Measurements from ENCODE around the gene NALF2.

The NALF2 gene

DNA sequence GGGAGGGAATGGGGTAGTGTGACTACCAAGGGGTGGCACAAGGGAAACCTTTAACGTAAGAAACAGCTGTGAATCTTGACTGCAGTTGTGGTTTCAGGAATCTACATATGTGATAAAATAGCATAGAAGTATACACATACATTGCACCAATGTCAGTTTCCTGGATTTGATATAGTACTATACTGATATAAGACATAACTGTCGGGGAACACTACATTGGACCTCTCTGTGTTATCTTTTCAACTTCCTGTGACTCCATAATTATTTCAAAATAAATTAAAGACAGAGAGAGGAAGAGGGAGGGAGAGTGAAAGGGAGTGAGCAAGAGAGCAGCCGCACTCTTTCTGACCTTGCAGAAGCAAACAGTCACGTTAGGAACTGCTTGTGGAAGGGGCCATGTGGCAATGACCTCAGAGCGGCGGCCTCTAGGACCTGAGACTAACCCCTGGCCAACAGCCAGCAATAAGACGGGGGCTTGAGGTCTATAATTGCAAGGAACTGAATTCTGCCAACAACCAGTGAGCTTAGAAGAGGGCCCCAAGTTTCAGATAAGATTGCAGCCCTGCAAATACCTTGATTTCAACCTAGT, 47.4 kb downstream of the NALF2 start:
- no peak for DNase-seq (ENCODE audit: low spot score in 2 of 2)
- H3K9me3 Mint-ChIP-seq: no peaks in the 10 kb centered on the region
- H3K4me3 Mint-ChIP-seq: no peak overlapping the region
- H3K36me3 Mint-ChIP-seq: no peaks in the 10 kb centered on the region
- H3K4me1 Mint-ChIP-seq: no peaks in the 10 kb centered on the region
- no peak overlapping the region for H3K27ac Mint-ChIP-seq
- no peak for ATAC-seq

DNA sequence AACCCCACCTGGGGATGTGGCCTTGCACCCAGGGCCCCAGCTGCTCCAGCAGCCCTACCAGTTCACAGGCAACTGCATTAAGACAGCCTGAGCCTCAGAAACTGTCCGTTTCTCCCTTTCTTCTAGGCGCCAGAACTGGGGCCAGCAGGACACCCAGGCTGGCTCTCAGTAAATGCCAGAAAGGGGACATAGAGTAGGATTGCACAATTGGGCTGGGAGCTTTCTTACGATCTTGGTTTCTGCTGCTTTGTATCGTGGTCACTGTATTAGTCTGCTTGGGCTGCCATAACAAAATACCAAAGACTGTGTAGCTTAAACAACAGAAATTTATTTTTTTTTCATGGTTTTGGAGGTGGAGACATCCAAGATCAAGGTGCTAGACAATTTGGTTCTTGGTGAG, 48.4 kb downstream of the NALF2 start:
- Mint-ChIP-seq H3K36me3 (no peaks in the 10 kb centered on the region), H3K4me3 (no peak overlapping the region), H3K27ac (no peak overlapping the region), H3K4me1 (no peaks in the 10 kb centered on the region), H3K9me3 (no peaks in the 10 kb centered on the region)
- DNase-seq (ENCODE audit: low spot score in 2 of 2): no peak
- no peak for ATAC-seq
